Measurements from ENCODE around the gene TOP2A.

Gene TOP2A

GRCh38 chr17:40445751-40446468 is 28.2 kb upstream of the TOP2A start:
- DNase-seq (ENCODE audit: low read depth), result no peak
- H3K4me3 ChIP-seq (ENCODE audit: low read depth, low read length), result no peak overlapping the region
- TF ChIP-seq CTCF (IDR thresholded peaks at IDR 0.05; ENCODE audit: low read depth, low read length, missing control alignments), result no peak

- no peak for TF ChIP-seq CTCF (IDR thresholded peaks at IDR 0.05; ENCODE audit: low read depth, low read length, missing control alignments)
- peak overlapping the region; percentile 20 for H3K4me3 ChIP-seq (ENCODE audit: low read depth, low read length)
- DNase-seq (ENCODE audit: low read depth), result no peak
These were observed 26.5 kb upstream of the TOP2A start for GRCh38 chr17:40443988-40444899.

GRCh38 chr17:40443196-40443987 is 25.7 kb upstream of the TOP2A start, which contains the start of gene IGFBP4:
IGFBP4 (plus strand) TSS chr17:40443450; CDS start chr17:40443736, 286 bp downstream.
- peak; percentile 55 for TF ChIP-seq CTCF (IDR thresholded peaks at IDR 0.05; ENCODE audit: low read depth, low read length, missing control alignments)
- peak; percentile 18 for DNase-seq (ENCODE audit: low read depth)
- H3K4me3 ChIP-seq (ENCODE audit: low read depth, low read length), result peak within 1 kb of the TSS; percentile 26

GRCh38 chr17:40442392-40443195 is 24.9 kb upstream of the TOP2A start:
- no peak overlapping the region; the same call in 1 of the 2 replicates for H3K4me3 ChIP-seq (ENCODE audit: low read depth, low read length)
- no peak for TF ChIP-seq CTCF (IDR thresholded peaks at IDR 0.05; ENCODE audit: low read depth, low read length, missing control alignments)
- DNase-seq (ENCODE audit: low read depth), result no peak

- DNase-seq (ENCODE audit: low read depth), result no peak
- TF ChIP-seq CTCF (IDR thresholded peaks at IDR 0.05; ENCODE audit: low read depth, low read length, missing control alignments), result no peak
- H3K4me3 ChIP-seq (ENCODE audit: low read depth, low read length), result no peak overlapping the region
These were observed 22.5 kb upstream of the TOP2A start for GRCh38 chr17:40440166-40440565.
